ENCODE results near the gene SPA17.

The SPA17 gene

DNA sequence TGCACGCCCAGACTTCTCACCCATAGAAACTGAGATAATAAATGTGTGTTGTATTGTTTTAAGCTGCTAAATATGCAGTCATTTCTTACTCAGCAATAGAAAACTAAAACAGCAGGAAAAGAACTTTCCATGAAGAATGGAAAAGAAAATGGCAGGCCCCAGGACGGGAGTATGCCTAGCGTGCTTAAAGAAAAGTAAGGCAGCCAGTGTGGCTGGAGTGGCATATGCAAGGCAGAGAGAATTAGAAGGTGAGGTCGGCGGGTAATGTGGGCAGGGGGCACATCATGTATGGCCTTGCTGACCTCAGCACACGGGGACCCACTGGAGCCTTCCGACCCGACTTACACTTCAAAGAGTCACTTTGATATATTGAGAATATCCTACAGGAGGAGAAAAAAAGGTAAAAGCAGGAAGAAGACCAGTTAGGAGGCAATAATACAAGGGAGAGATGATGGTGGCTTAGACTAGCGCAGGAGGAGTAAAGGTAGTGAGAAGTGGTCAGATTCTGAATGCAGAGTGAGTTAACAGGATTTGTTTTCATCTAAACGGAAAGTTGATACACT, 30.6 kb upstream of the SPA17 start:
- H3K4me3 ChIP-seq (ENCODE audit: extremely low read depth, insufficient read depth, low read length, poor library complexity, severe bottlenecking) = no peak overlapping the region
- no peak overlapping the region for H3K27ac ChIP-seq (ENCODE audit: low read depth, low read length, severe bottlenecking)
- H3K4me1 ChIP-seq (ENCODE audit: control insufficient read depth, insufficient read depth, low read length, poor library complexity, severe bottlenecking) = no peaks in the 10 kb centered on the region
- 86 to 95% methylated on average over 5 to 7 of the region's 10 CpGs for WGBS, 2 experiments (ENCODE audit: insufficient coverage in 2 of 2)
- H3K36me3 ChIP-seq (ENCODE audit: control insufficient read depth, insufficient read depth, low read length) = no peaks in the 10 kb centered on the region
- peaks cover 6% of the 10 kb centered on the region for H3K9me3 ChIP-seq (ENCODE audit: control insufficient read depth, low read length)

DNA sequence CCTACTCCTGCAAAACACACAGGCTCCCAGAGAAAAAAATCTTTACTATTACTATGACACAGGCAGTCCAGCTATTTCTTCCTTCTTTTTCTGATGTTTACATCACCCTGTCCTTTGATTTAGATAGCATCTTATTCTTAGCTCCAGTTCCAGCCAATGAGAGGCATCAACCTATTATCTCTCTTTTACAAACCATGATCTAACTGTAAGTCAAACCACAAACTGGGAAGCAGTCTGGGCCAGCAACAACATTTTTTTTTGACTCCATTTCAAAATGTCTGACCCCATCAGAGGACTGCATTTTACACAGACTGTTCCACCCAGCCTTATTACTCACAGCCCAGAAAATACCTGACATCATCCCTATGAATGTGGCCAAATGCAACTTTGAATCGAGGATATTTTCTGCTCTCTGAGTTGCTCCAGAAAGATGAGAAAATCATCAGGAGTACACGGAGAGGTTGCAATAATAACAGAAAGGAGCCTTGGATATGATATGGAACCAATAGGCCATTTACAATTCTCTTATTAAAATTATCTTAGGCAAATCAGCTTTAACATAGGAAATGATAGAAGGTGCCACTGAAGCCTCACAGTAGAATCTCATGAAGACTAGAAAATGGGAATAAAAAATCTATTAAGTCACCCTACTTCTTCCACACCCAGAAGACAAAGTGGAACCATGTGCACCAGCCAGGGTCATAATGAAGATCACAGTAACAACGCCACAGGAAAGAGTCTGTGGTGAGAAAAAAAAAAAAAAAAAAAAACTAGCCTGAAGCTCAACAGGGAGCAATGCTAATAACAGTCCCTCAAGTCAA, 29.9 kb upstream of the SPA17 start:
- Histone ChIP-seq H3K4me1 (ENCODE audit: control insufficient read depth, insufficient read depth, low read length, poor library complexity, severe bottlenecking) (no peaks in the 10 kb centered on the region), H3K36me3 (ENCODE audit: control insufficient read depth, insufficient read depth, low read length) (no peaks in the 10 kb centered on the region), H3K9me3 (ENCODE audit: control insufficient read depth, low read length) (peaks cover 6% of the 10 kb centered on the region), H3K27ac (ENCODE audit: low read depth, low read length, severe bottlenecking) (no peak overlapping the region), H3K4me3 (ENCODE audit: extremely low read depth, insufficient read depth, low read length, poor library complexity, severe bottlenecking) (no peak overlapping the region)
- WGBS, 2 experiments (ENCODE audit: insufficient coverage in 2 of 2) = 44 to 71% methylated on average over 2 of the region's 3 CpGs

- no peaks in the 10 kb centered on the region for H3K36me3 ChIP-seq (ENCODE audit: control insufficient read depth, insufficient read depth, low read length)
- no peaks in the 10 kb centered on the region for H3K4me1 ChIP-seq (ENCODE audit: control insufficient read depth, insufficient read depth, low read length, poor library complexity, severe bottlenecking)
- H3K4me3 ChIP-seq (ENCODE audit: extremely low read depth, insufficient read depth, low read length, poor library complexity, severe bottlenecking) = no peak overlapping the region
- H3K27ac ChIP-seq (ENCODE audit: low read depth, low read length, severe bottlenecking) = no peak overlapping the region
- peaks cover 6% of the 10 kb centered on the region for H3K9me3 ChIP-seq (ENCODE audit: control insufficient read depth, low read length)
- WGBS, 2 experiments (ENCODE audit: insufficient coverage in 2 of 2) = 17 to 47% methylated on average over 11 to 12 of the region's 16 CpGs
These were observed 29.1 kb upstream of the SPA17 start for GRCh38 chr11:124644426-124645280.

DNA sequence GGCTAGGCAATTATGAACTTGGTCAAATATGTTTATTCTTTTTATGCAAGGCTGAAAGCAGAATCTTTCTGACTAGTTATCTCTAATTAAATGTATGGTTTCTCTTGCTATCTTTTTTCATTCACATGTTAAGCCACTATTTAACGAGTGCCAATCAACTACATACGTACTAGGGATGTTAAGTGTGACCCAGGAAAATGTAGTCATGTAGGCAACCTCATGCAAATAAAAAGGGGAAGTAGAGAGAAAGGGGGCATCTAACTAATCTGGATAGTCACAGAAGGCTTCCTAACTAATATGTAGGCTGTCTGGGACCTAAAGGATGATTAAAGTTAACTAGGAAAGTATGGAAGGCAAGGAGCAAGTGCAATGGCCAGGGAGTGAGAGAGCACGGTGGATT, 27.6 kb upstream of the SPA17 start:
- Histone ChIP-seq H3K4me1 (ENCODE audit: control insufficient read depth, insufficient read depth, low read length, poor library complexity, severe bottlenecking) (no peaks in the 10 kb centered on the region), H3K9me3 (ENCODE audit: control insufficient read depth, low read length) (no peaks in the 10 kb centered on the region), H3K27ac (ENCODE audit: low read depth, low read length, severe bottlenecking) (no peak overlapping the region), H3K4me3 (ENCODE audit: extremely low read depth, insufficient read depth, low read length, poor library complexity, severe bottlenecking) (no peak overlapping the region), H3K36me3 (ENCODE audit: control insufficient read depth, insufficient read depth, low read length) (no peaks in the 10 kb centered on the region)
- 100% methylated on average over 1 of the region's 3 CpGs; no CpG with 5 or more reads in 1 of the 2 experiments for WGBS, 2 experiments (ENCODE audit: insufficient coverage in 2 of 2)

- H3K4me1 ChIP-seq (ENCODE audit: control insufficient read depth, insufficient read depth, low read length, poor library complexity, severe bottlenecking) = no peaks in the 10 kb centered on the region
- H3K27ac ChIP-seq (ENCODE audit: low read depth, low read length, severe bottlenecking) = no peak overlapping the region
- no peaks in the 10 kb centered on the region for H3K9me3 ChIP-seq (ENCODE audit: control insufficient read depth, low read length)
- 85 to 92% methylated on average over 4 to 5 of the region's 6 CpGs for WGBS, 2 experiments (ENCODE audit: insufficient coverage in 2 of 2)
- no peak overlapping the region for H3K4me3 ChIP-seq (ENCODE audit: extremely low read depth, insufficient read depth, low read length, poor library complexity, severe bottlenecking)
- H3K36me3 ChIP-seq (ENCODE audit: control insufficient read depth, insufficient read depth, low read length) = no peaks in the 10 kb centered on the region
These were observed 25.1 kb upstream of the SPA17 start for GRCh38 chr11:124648610-124649009.

- H3K36me3 ChIP-seq (ENCODE audit: control insufficient read depth, insufficient read depth, low read length) = no peaks in the 10 kb centered on the region
- 29 to 35% methylated on average over 9 to 13 of the region's 16 CpGs for WGBS, 2 experiments (ENCODE audit: insufficient coverage in 2 of 2)
- no peaks in the 10 kb centered on the region for H3K9me3 ChIP-seq (ENCODE audit: control insufficient read depth, low read length)
- no peak overlapping the region for H3K4me3 ChIP-seq (ENCODE audit: extremely low read depth, insufficient read depth, low read length, poor library complexity, severe bottlenecking)
- H3K27ac ChIP-seq (ENCODE audit: low read depth, low read length, severe bottlenecking) = no peak overlapping the region
- H3K4me1 ChIP-seq (ENCODE audit: control insufficient read depth, insufficient read depth, low read length, poor library complexity, severe bottlenecking) = no peaks in the 10 kb centered on the region
These were observed 16.7 kb upstream of the SPA17 start for GRCh38 chr11:124656774-124657630.

DNA sequence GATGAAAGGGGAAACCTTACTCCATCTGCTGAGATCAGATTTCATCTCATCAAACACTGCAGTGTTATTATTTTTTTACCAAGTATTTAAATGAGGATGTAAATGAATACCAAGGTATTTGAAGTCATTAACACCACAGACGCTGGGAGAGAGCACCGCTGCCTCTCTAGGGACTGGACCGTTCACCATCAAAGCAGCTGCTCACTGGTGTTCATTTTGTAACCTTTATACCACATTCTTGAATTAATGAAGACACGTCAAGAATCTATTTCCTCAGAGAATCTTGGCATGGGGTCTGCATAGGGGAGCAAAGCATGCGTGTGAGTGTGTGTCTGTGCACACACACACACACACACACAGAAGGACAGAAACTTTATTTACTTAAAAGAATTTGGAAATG, 15.8 kb upstream of the SPA17 start:
- Histone ChIP-seq H3K4me3 (ENCODE audit: extremely low read depth, insufficient read depth, low read length, poor library complexity, severe bottlenecking) (no peak overlapping the region), H3K9me3 (ENCODE audit: control insufficient read depth, low read length) (no peaks in the 10 kb centered on the region), H3K4me1 (ENCODE audit: control insufficient read depth, insufficient read depth, low read length, poor library complexity, severe bottlenecking) (no peaks in the 10 kb centered on the region), H3K27ac (ENCODE audit: low read depth, low read length, severe bottlenecking) (no peak overlapping the region), H3K36me3 (ENCODE audit: control insufficient read depth, insufficient read depth, low read length) (no peaks in the 10 kb centered on the region)
- WGBS, 2 experiments (ENCODE audit: insufficient coverage in 2 of 2) = no CpG with 5 or more reads among the region's 5 CpGs

GRCh38 chr11:124658501-124658900, 15.2 kb upstream of the SPA17 start:
- Histone ChIP-seq H3K4me1 (ENCODE audit: control insufficient read depth, insufficient read depth, low read length, poor library complexity, severe bottlenecking) (no peaks in the 10 kb centered on the region), H3K4me3 (ENCODE audit: extremely low read depth, insufficient read depth, low read length, poor library complexity, severe bottlenecking) (no peak overlapping the region), H3K9me3 (ENCODE audit: control insufficient read depth, low read length) (no peaks in the 10 kb centered on the region), H3K36me3 (ENCODE audit: control insufficient read depth, insufficient read depth, low read length) (no peaks in the 10 kb centered on the region), H3K27ac (ENCODE audit: low read depth, low read length, severe bottlenecking) (no peak overlapping the region)
- 80% methylated on average over 2 of the region's 3 CpGs; no CpG with 5 or more reads in 1 of the 2 experiments for WGBS, 2 experiments (ENCODE audit: insufficient coverage in 2 of 2)

DNA sequence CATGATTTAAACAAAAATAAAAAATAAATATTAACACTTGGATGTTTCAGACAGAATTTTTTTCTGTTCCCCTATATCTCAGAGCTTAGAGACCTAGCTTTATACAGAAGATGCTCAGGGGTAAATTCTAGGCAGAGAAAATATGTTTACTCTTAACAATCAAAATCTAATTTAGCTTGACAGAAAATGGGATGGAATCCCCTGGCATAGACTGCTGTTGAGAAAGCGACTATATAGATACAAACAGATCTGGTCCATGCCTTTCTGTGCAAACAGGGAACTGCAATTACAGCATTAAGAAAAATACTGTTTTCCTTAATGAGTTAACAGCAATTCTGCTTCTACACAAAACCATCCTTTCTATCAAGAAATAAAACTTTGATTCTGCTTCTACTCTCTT, 14.7 kb upstream of the SPA17 start:
- H3K27ac ChIP-seq (ENCODE audit: low read depth, low read length, severe bottlenecking) = no peak overlapping the region
- no peaks in the 10 kb centered on the region for H3K4me1 ChIP-seq (ENCODE audit: control insufficient read depth, insufficient read depth, low read length, poor library complexity, severe bottlenecking)
- no peaks in the 10 kb centered on the region for H3K36me3 ChIP-seq (ENCODE audit: control insufficient read depth, insufficient read depth, low read length)
- no peaks in the 10 kb centered on the region for H3K9me3 ChIP-seq (ENCODE audit: control insufficient read depth, low read length)
- 86 to 100% methylated on average over 1 of the region's 1 CpG for whole genome bisulfite sequencing, 2 experiments (ENCODE audit: insufficient coverage in 2 of 2)
- no peak overlapping the region for H3K4me3 ChIP-seq (ENCODE audit: extremely low read depth, insufficient read depth, low read length, poor library complexity, severe bottlenecking)

- Histone ChIP-seq H3K9me3 (ENCODE audit: control insufficient read depth, low read length) (no peaks in the 10 kb centered on the region), H3K4me3 (ENCODE audit: extremely low read depth, insufficient read depth, low read length, poor library complexity, severe bottlenecking) (no peak overlapping the region), H3K36me3 (ENCODE audit: control insufficient read depth, insufficient read depth, low read length) (no peaks in the 10 kb centered on the region), H3K4me1 (ENCODE audit: control insufficient read depth, insufficient read depth, low read length, poor library complexity, severe bottlenecking) (no peaks in the 10 kb centered on the region), H3K27ac (ENCODE audit: low read depth, low read length, severe bottlenecking) (no peak overlapping the region)
These were observed 12.2 kb upstream of the SPA17 start for GRCh38 chr11:124661553-124661952.
